Heart right ventricle (tissue), 16 donors: ENCODE measurements around the gene NEMF. TPM values are rescaled to one million over a fixed set of nuclear protein-coding genes. Genes with fewer than 3 reads are reported as not detected.

Experiments
- ATAC-seq, 8 donors: fragments of 200-7000 bp; cut with Tn5 transposase; one replicate each; pipeline ENCODE4 v1.9.1; 2020; ENCODE audit warnings: mild to moderate bottlenecking in 8 of 8, moderate library complexity in 8 of 8, moderate number of reproducible peaks in 1 of 8
- DNase-seq, 2 donors: peaks; one replicate each; pipeline ENCODE4 v3.0.0-alpha.2; 2020
- H3K27ac ChIP-seq, 10 donors: fragments of 200-600 bp; sonication (generic) in 2 of 10; one replicate each; pipeline versions ENCODE4 v1.5.0 to v1.8.0; 2020 to 2022; ENCODE audit warnings: mild to moderate bottlenecking in 3 of 10
- H3K27me3 ChIP-seq, 7 donors: fragments of 200-600 bp; one replicate each; pipeline ENCODE4 v1.8.0; 2021 to 2022; ENCODE audit warnings: mild to moderate bottlenecking in 2 of 7
- H3K36me3 ChIP-seq, 9 donors: fragments of 200-600 bp; sonication (generic) in 1 of 9; one replicate each; pipeline versions ENCODE4 v1.5.0 to v1.8.0; 2020 to 2022; ENCODE audit warnings: mild to moderate bottlenecking in 2 of 9
- H3K4me1 ChIP-seq, 9 donors: fragments of 200-600 bp; sonication (generic) in 1 of 9; one replicate each; pipeline versions ENCODE4 v1.5.0 to v1.8.0; 2020 to 2022; ENCODE audit warnings: mild to moderate bottlenecking in 4 of 9
- H3K4me3 ChIP-seq, 10 donors: fragments of 200-600 bp; sonication (generic) in 2 of 10; one replicate each; pipeline versions ENCODE4 v1.5.0 to v1.8.0; 2020 to 2022; ENCODE audit warnings: mild to moderate bottlenecking in 7 of 10, moderate library complexity in 2 of 10
- H3K9me3 ChIP-seq, 11 donors: fragments of 200-600 bp in 10 of 11; sonication (generic) in 2 of 11; one replicate each; pipeline versions ENCODE4 v1.5.0 to v1.8.0; 2013 to 2022; ENCODE audit warnings: mild to moderate bottlenecking in 2 of 11, control low read depth in 1 of 11, moderate library complexity in 1 of 11
- WGBS, 2 donors: extraction: QIAGEN DNeasy Blood & Tissue Kit; methylation state at CpG; one replicate each; pipeline ENCODE4 v1.1.7; 2013; ENCODE audit warnings: inconsistent platforms in 1 of 2; 5-methylcytosine and 5-hydroxymethylcytosine counted together
- intact Hi-C, 10 donors: fragments of 100-400 bp; cut with DNase I; formaldehyde crosslinking; loops; one replicate each; pipeline versions ENCODE4 v1.11.1 to v1.14.2; 2022
- polyA plus RNA-seq, 2 donors: library from polyadenylated mRNA; stranded (reverse); fragments of 200-250 nt; gene quantifications; one replicate each; pipeline ENCODE4 v1.2.3, GENCODE V29; 2013
- total RNA-seq, 10 donors: library from RNA; stranded (reverse); fragmentation: NEBNext Ultra II Directional in 3 of 10; extraction: Animal tissue kit (Norgen Biotek cat#: 25700) in 3 of 10; gene quantifications; one replicate each; pipeline versions ENCODE4 v1.2.1 to v1.2.4, GENCODE V29; 2021 to 2023
- TF ChIP-seq, protein P1 (sequence below), 9 donors: fragments of 200-600 bp; sonication (generic) in 2 of 9; IDR thresholded peaks; one replicate each; pipeline versions ENCODE4 v1.5.0 to v1.8.0; 2021 to 2022; ENCODE audit warnings: antibody characterized with exemption in 9 of 9, mild to moderate bottlenecking in 5 of 9, moderate library complexity in 1 of 9
- donor health status: Arrhythmogenic right ventricular cardiomyopathy.
- donor health status: ischemic (EF 13 %, LVEDD 7.1; RV severe dilation, severe dysfunction).
- donor health status: healthy with polysubstance abuse.
- donor health status: DM: no; HTN: yes; CAD: no.
- donor health status: DM: no; HTN: no; CAD: no.
- donor health status: ischemic (EF 25% LVEDD 6.9; RV normal size, moderate dysfunction).
- donor health status: ischemic (EF 25% LVEDD 5.7; RV mildly dilated, moderate dysfunction).
- donor health status: healthy.
- donor health status: DM: yes; HTN: yes; CAD: no.
- donor health status: Ischemic cardiomyopathy.
- donor health status: ischemic (EF 35%, LVEDD 5.7; RV mildly dilated, moderate dysfunction).
- donor health status: nonischemic (EF 11% LVEDD 7.7; RV severe dilation, severe dysfunction).
- donor health status: DM: yes; HTN: yes; CAD: no.
- donor health status: PGD.
- donor health status: ischemic (EF 29% LVEDD 5.4; RV normal size, mild dysfunction).
- donor health status: nonischemic (EF 23%, LVEDD 6.1; RV moderate dilation, normal function).

NEMF gene
- total and polyA plus RNA-seq, 12 donors, result 18.0 to 67.4 (median 53.9) TPM

DNA sequence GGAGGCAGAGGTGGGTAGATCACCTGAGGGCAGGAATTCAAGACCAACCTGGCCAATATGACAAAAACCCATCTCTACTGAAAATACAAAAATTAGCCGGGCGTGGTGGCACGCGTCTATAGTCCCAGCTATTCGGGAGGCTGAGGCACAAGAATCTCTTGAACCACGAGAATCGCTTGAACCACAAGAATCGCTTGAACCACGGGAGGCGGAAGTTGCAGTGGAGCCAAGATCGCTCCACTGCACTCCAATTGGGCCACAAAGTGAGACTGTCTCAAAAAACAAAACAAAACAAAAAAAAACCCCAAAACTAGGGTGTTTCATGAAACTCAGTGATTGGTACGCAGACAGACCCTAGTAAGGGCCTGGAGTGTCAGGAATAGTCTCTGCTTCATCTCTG lies 33.9 kb upstream of the NEMF start:
- intact Hi-C loops, result loop anchor here in 2 of 10 donors (10.0 kb wide), 2 partner anchors 118 to 218 kb away; no protein-coding TSS in a partner anchor
- WGBS, 2 donors, result 94 to 95% methylated on average over 12 of the region's 12 CpGs
- TF ChIP-seq, protein P1, sequence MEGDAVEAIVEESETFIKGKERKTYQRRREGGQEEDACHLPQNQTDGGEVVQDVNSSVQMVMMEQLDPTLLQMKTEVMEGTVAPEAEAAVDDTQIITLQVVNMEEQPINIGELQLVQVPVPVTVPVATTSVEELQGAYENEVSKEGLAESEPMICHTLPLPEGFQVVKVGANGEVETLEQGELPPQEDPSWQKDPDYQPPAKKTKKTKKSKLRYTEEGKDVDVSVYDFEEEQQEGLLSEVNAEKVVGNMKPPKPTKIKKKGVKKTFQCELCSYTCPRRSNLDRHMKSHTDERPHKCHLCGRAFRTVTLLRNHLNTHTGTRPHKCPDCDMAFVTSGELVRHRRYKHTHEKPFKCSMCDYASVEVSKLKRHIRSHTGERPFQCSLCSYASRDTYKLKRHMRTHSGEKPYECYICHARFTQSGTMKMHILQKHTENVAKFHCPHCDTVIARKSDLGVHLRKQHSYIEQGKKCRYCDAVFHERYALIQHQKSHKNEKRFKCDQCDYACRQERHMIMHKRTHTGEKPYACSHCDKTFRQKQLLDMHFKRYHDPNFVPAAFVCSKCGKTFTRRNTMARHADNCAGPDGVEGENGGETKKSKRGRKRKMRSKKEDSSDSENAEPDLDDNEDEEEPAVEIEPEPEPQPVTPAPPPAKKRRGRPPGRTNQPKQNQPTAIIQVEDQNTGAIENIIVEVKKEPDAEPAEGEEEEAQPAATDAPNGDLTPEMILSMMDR (IDR thresholded peaks at IDR 0.05), result no peak
- no peaks in the 10 kb centered on the region for H3K36me3 ChIP-seq
- no peaks in the 10 kb centered on the region for H3K9me3 ChIP-seq
- H3K27me3 ChIP-seq, result no peaks in the 10 kb centered on the region
- no peak for DNase-seq
- no peak overlapping the region for H3K27ac ChIP-seq
- no peak for ATAC-seq
- H3K4me1 ChIP-seq, result peaks cover 0 to 3% (median 0%) of the 10 kb centered on the region in 9 donors
- no peak overlapping the region for H3K4me3 ChIP-seq

DNA sequence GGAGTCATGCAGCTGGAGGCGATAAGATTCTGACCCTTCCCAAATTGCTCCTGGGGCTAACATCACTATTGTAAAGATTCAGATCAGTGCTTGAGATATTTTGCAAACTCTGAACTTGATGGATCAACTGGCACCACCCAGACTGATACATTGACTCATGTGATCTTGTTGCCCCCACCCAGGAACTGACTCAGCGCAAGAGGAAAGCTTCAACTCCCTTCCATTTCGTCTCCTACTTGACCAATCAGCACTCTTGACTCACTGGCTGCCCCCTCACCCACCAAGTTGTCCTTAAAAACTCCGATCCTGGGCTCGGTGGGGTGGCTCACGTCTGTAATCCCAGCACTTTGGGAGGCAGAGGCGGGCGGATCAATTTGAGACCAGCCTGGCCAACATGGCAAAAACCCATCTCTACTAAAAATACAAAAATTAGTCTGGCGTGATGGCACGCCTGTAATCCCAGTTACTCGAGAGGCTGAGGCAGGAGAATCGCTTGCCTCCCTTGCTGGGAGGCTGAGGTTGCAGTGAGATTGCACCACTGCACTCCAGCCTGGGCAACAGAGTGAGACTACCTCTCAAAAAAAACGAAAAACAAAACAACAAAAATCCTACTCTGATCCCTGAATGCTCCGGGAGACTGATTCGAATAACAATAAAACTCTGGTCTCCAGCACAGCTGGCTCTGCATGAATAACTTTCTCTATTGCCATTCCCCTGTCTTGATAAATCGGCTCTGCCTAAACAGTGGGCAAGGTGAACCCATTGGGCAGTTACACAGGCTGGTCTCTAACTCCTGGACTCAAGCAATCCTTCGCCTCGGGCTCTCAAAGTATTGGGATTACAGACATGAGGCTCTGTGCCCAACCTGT lies 30.5 kb upstream of the NEMF start:
- no peak for DNase-seq
- intact Hi-C loops, result loop anchor here in 3 of 10 donors (5.0 to 10.0 kb wide), 3 partner anchors 122 to 222 kb away; no protein-coding TSS in a partner anchor
- Histone ChIP-seq H3K27me3 (no peaks in the 10 kb centered on the region), H3K4me3 (no peak overlapping the region), H3K36me3 (no peaks in the 10 kb centered on the region), H3K27ac (peak overlapping the region in 1 of 10 donors; percentile 3), H3K9me3 (no peaks in the 10 kb centered on the region), H3K4me1 (peaks cover 0 to 17% (median 0%) of the 10 kb centered on the region in 9 donors)
- ATAC-seq, result no peak
- WGBS, 2 donors, result 88 to 89% methylated on average over 18 of the region's 18 CpGs
- TF ChIP-seq, protein P1 (IDR thresholded peaks at IDR 0.05), result no peak

DNA sequence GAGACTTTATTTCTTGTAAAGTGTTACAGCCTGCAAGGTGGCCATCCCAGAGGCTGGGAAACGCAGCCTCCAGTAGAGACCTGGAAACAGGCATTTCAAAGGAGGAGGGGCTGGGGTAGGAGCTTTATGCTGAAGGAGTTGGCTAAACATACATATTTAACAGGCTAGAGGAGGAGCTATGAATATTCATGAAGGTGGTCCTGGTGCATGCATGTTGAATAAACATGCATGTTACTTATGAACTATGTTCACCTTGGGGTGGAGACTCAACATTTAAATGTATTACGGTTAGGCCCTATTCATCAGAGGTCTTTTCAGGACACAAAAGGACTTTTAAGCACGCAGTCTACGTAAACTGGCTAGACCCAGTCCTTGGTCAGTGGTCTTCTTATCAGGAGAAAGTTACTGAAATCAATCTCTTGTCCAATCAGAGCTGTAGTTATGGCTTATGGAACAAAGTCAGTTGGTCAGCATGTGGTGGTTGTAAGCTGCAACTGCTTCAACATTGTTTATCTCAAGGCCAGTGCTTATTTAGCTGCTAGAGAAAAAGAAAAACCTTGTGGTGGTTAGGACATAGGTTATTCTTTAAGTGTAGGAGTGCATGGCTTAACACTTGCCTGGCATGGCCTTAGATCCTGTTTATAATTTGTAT lies 28.9 kb upstream of the NEMF start:
- Histone ChIP-seq H3K4me1 (peaks cover 0 to 17% (median 0%) of the 10 kb centered on the region in 9 donors), H3K27me3 (no peaks in the 10 kb centered on the region), H3K27ac (no peak overlapping the region), H3K9me3 (no peaks in the 10 kb centered on the region), H3K36me3 (no peaks in the 10 kb centered on the region), H3K4me3 (no peak overlapping the region)
- TF ChIP-seq, protein P1 (IDR thresholded peaks at IDR 0.05), result no peak
- 90 to 97% methylated on average over 4 of the region's 4 CpGs for WGBS, 2 donors
- DNase-seq (no peak), ATAC-seq (no peak)
- intact Hi-C loops, result loop anchor here in 3 of 10 donors (5.0 to 10.0 kb wide), 3 partner anchors 123 to 223 kb away; no protein-coding TSS in a partner anchor

DNA sequence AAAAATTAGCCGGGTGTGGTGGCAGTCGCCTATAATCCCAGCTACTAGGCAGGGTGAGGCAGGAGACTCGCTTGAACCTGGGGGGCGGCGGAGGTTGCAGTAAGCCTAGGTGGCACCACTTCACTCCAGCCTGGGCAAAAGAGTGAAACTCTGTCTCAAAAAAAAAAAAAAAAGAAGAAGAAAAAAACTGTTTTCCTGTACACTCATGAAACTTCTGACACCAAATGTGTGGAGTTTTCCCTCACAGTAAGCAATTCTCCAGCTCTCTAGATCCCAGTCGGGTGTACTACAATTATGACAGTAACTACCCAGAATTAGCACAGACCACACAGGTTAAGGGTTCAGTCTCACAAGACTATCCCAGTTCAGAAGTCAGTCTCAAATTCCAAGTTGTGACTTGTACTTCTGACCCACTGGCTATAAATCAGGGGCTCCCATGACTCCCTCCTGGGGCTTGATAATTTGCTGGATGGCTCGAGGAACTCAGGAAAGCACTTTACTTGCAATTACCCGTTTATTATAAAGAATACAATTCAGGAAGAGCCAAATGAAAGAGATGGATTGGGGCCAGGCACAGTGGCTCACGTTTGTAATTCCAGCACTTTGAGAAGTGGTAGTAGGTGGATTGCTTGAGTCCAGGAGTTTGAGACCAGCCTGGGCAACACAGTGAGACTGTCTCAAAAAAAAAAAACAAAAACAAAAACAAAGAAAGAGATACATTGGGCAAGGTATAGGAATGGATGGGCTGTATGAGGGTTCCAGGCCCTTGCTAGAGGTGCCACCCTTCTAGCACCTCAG lies 27.9 kb upstream of the NEMF start:
- H3K4me3 ChIP-seq, result no peak overlapping the region
- H3K4me1 ChIP-seq, result peaks cover 0 to 17% (median 0%) of the 10 kb centered on the region in 9 donors
- H3K9me3 ChIP-seq, result no peaks in the 10 kb centered on the region
- TF ChIP-seq, protein P1 (IDR thresholded peaks at IDR 0.05), result no peak
- intact Hi-C loops, result loop anchor here in 3 of 10 donors (5.0 to 10.0 kb wide), 3 partner anchors 124 to 224 kb away; no protein-coding TSS in a partner anchor
- DNase-seq (no peak), ATAC-seq (peak in 4 of 8 donors; percentile 33 to 50 (median 42))
- peak overlapping the region in 1 of 10 donors; percentile 37 for H3K27ac ChIP-seq
- no peaks in the 10 kb centered on the region for H3K36me3 ChIP-seq
- H3K27me3 ChIP-seq, result no peaks in the 10 kb centered on the region
- 66 to 67% methylated on average over 9 of the region's 9 CpGs for WGBS, 2 donors
